ENCODE data around the gene SLC17A6. TPM values are rescaled to one million over a fixed set of nuclear protein-coding genes. Genes with fewer than 3 reads are reported as not detected.
A peak's percentile ranks its signal among the peaks of the same experiment; 100 is the strongest.

The SLC17A6 gene
- polyA plus RNA-seq, 1 donor from 2014 or later, result 3.3 TPM

DNA sequence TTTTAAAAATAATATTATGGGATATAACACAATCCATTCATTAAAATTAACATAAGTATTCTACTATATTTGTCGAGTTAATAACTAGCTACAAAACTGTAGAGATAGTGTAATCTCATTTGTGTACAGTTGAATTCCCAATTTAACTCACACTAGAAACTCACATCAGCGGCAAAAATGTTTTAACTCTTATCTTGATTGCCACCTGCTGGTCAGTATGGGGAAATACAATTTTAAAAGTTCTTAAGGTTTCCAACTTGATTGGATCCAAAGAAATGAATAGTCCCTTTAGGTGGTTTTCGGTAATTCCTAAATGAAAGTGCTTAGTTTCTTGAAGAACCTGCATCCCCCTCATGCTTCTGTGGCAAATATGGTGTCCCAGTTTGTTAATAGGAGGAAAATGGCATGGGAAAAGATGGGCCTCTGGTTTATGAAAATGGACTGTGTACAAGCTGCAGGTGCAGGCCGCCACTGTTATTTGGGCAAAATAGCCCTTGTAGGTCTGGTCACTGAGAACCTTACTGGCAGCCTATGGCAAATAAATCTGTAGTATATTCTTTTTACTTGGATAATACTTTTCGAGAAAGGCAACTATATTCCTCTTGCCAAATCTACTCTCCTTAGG is 33.7 kb upstream of the SLC17A6 start:
- Histone ChIP-seq H3F3A (ENCODE audit: insufficient read depth, low read length, poor library complexity, severe bottlenecking) (no peaks in the 10 kb centered on the region), H3K36me3 (ENCODE audit: insufficient read depth, low read length) (no peaks in the 10 kb centered on the region), H3K4me3 (ENCODE audit: low read length) (no peak overlapping the region), H3K4me2 (ENCODE audit: low read length) (no peak overlapping the region), H3K27ac (ENCODE audit: low read length) (no peak overlapping the region), H3K79me2 (replicated peaks; ENCODE audit: insufficient read depth, low read length) (no peaks in the 10 kb centered on the region), H3K9me3 (ENCODE audit: low read length) (no peaks in the 10 kb centered on the region), H4K20me1 (ENCODE audit: insufficient read depth) (no peaks in the 10 kb centered on the region), H3K9me2 (ENCODE audit: insufficient read depth, low read length) (no peaks in the 10 kb centered on the region), H3K27me3 (ENCODE audit: insufficient read depth, low read depth, low read length) (no peaks in the 10 kb centered on the region), H2AFZ (ENCODE audit: low read depth, low read length) (no peak overlapping the region), H3K9ac (ENCODE audit: low read length) (no peak overlapping the region)
- no peak for TF ChIP-seq MXI1 (conservative IDR thresholded peaks at IDR 0.05; ENCODE audit: poor library complexity, severe bottlenecking)
- peak; percentile 73 for TF ChIP-seq RAD21 (conservative IDR thresholded peaks at IDR 0.05)
- TF ChIP-seq, protein P1, sequence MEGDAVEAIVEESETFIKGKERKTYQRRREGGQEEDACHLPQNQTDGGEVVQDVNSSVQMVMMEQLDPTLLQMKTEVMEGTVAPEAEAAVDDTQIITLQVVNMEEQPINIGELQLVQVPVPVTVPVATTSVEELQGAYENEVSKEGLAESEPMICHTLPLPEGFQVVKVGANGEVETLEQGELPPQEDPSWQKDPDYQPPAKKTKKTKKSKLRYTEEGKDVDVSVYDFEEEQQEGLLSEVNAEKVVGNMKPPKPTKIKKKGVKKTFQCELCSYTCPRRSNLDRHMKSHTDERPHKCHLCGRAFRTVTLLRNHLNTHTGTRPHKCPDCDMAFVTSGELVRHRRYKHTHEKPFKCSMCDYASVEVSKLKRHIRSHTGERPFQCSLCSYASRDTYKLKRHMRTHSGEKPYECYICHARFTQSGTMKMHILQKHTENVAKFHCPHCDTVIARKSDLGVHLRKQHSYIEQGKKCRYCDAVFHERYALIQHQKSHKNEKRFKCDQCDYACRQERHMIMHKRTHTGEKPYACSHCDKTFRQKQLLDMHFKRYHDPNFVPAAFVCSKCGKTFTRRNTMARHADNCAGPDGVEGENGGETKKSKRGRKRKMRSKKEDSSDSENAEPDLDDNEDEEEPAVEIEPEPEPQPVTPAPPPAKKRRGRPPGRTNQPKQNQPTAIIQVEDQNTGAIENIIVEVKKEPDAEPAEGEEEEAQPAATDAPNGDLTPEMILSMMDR (IDR thresholded peaks at IDR 0.05; ENCODE audit: poor library complexity, severe bottlenecking), result peak; percentile 74
- TF ChIP-seq SMC3 (conservative IDR thresholded peaks at IDR 0.05; ENCODE audit: poor library complexity), result peak; percentile 80
- TF ChIP-seq, protein P2, sequence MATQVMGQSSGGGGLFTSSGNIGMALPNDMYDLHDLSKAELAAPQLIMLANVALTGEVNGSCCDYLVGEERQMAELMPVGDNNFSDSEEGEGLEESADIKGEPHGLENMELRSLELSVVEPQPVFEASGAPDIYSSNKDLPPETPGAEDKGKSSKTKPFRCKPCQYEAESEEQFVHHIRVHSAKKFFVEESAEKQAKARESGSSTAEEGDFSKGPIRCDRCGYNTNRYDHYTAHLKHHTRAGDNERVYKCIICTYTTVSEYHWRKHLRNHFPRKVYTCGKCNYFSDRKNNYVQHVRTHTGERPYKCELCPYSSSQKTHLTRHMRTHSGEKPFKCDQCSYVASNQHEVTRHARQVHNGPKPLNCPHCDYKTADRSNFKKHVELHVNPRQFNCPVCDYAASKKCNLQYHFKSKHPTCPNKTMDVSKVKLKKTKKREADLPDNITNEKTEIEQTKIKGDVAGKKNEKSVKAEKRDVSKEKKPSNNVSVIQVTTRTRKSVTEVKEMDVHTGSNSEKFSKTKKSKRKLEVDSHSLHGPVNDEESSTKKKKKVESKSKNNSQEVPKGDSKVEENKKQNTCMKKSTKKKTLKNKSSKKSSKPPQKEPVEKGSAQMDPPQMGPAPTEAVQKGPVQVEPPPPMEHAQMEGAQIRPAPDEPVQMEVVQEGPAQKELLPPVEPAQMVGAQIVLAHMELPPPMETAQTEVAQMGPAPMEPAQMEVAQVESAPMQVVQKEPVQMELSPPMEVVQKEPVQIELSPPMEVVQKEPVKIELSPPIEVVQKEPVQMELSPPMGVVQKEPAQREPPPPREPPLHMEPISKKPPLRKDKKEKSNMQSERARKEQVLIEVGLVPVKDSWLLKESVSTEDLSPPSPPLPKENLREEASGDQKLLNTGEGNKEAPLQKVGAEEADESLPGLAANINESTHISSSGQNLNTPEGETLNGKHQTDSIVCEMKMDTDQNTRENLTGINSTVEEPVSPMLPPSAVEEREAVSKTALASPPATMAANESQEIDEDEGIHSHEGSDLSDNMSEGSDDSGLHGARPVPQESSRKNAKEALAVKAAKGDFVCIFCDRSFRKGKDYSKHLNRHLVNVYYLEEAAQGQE (IDR thresholded peaks at IDR 0.05; ENCODE audit: borderline replicate concordance), result no peak

DNA sequence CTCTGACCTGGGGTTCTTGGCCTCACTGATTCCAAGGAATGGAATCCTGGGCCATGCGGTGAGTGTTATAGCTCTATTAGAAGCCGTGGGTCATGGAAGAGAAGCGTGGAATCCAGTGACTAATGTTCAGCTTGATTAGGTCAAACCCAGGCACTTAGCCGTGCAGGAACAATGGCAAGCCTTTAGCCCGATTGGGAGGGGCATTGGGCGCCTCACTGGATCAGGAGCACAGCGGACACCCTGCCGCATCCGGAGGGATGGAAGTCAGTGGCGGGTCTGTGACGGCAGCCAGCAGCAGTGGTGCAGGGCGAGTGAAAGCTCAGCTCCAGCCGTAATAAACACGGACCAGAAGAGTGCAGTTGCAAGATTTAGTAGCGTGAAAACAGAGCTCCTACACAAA is 20.5 kb upstream of the SLC17A6 start:
- no peak overlapping the region for H3K4me3 ChIP-seq (ENCODE audit: low read length)
- H3K9me3 ChIP-seq (ENCODE audit: low read length), result no peaks in the 10 kb centered on the region
- H3K9me2 ChIP-seq (ENCODE audit: insufficient read depth, low read length), result no peaks in the 10 kb centered on the region
- no peaks in the 10 kb centered on the region for H4K20me1 ChIP-seq (ENCODE audit: insufficient read depth)
- no peak overlapping the region for H2AFZ ChIP-seq (ENCODE audit: low read depth, low read length)
- no peaks in the 10 kb centered on the region for H3F3A ChIP-seq (ENCODE audit: insufficient read depth, low read length, poor library complexity, severe bottlenecking)
- no peaks in the 10 kb centered on the region for H3K36me3 ChIP-seq (ENCODE audit: insufficient read depth, low read length)
- H3K27me3 ChIP-seq (ENCODE audit: insufficient read depth, low read depth, low read length), result no peaks in the 10 kb centered on the region
- no peak overlapping the region for H3K4me2 ChIP-seq (ENCODE audit: low read length)
- no peaks in the 10 kb centered on the region for H3K79me2 ChIP-seq (replicated peaks; ENCODE audit: insufficient read depth, low read length)
- no peak for TF ChIP-seq POLR2AphosphoS5 (IDR thresholded peaks at IDR 0.05)
- no peak for TF ChIP-seq EP300 (conservative IDR thresholded peaks at IDR 0.05; ENCODE audit: poor library complexity, severe bottlenecking)
- TF ChIP-seq MXI1 (conservative IDR thresholded peaks at IDR 0.05; ENCODE audit: poor library complexity, severe bottlenecking), result no peak
- no peak for TF ChIP-seq SMC3 (conservative IDR thresholded peaks at IDR 0.05; ENCODE audit: poor library complexity)
- TF ChIP-seq, protein P2 (IDR thresholded peaks at IDR 0.05; ENCODE audit: borderline replicate concordance), result no peak
- no peak for TF ChIP-seq EZH2 (IDR thresholded peaks at IDR 0.05; ENCODE audit: borderline replicate concordance, insufficient read depth, low read length, poor library complexity, severe bottlenecking)
- TF ChIP-seq, protein P1 (IDR thresholded peaks at IDR 0.05; ENCODE audit: poor library complexity, severe bottlenecking), result no peak
- TF ChIP-seq RAD21 (conservative IDR thresholded peaks at IDR 0.05), result no peak
- no peak for TF ChIP-seq TAF1 (IDR thresholded peaks at IDR 0.05; ENCODE audit: low read depth)
- no peak overlapping the region for H3K27ac ChIP-seq (ENCODE audit: low read length)
- H3K9ac ChIP-seq (ENCODE audit: low read length), result no peak overlapping the region

All from neural cell (in vitro differentiated cells).